Measurements from ENCODE around the gene ACSL1.

- no peak for TF ChIP-seq ATF3 (IDR thresholded peaks at IDR 0.05)
- TF ChIP-seq CTCF (IDR thresholded peaks at IDR 0.05 in 2 of 3, conservative IDR thresholded peaks at IDR 0.05 in 1 of 3; ENCODE audit: borderline replicate concordance in 1 of 3, insufficient read depth in 1 of 3, low read depth in 2 of 3, low read length in 2 of 3), result no peak
- TF ChIP-seq POLR2A (IDR thresholded peaks at IDR 0.05; ENCODE audit: borderline replicate concordance, extremely low read depth, insufficient read depth, insufficient read length), result no peak
- TF ChIP-seq EZH2 (IDR thresholded peaks at IDR 0.05), result no peak
Measured at GRCh38 chr4:184831153-184831552, 5.4 kb upstream of the ACSL1 start.
